Activated CD4-positive, alpha-beta T cell treated with anti-CD3 and anti-CD28 coated beads, Interleukin-2, Interleukin-4, amounts not matched to agents 100 ng/mL and 50 ng/mL, durations not matched to agents 16 hours and 8 hours (primary cell): ENCODE results near the gene POTEB2.
"Not testable (repeated sequence)": the region's sequence is repeated elsewhere in the genome, so short reads cannot be mapped to it uniquely, and the experiment has no call there.

Experiments used
- DNase-seq: peaks from one replicate; pipeline ENCODE4 v3.0.0-alpha.2; 2020; ENCODE audit warnings: low spot score

Gene POTEB2

GRCh38 chr15:20866214-20866613 is at the start of gene POTEB2:
Gene POTEB2, minus strand, starts transcription at chr15:20866314. Its CDS starts 33 bp downstream, at chr15:20866281.
- DNase-seq, result not testable (repeated sequence)

- DNase-seq, result not testable (repeated sequence)
These were observed 13.8 kb upstream of the POTEB2 start for GRCh38 chr15:20879916-20880315.

GRCh38 chr15:20878464-20878863 is 12.3 kb upstream of the POTEB2 start:
- not testable (repeated sequence) for DNase-seq

DNA sequence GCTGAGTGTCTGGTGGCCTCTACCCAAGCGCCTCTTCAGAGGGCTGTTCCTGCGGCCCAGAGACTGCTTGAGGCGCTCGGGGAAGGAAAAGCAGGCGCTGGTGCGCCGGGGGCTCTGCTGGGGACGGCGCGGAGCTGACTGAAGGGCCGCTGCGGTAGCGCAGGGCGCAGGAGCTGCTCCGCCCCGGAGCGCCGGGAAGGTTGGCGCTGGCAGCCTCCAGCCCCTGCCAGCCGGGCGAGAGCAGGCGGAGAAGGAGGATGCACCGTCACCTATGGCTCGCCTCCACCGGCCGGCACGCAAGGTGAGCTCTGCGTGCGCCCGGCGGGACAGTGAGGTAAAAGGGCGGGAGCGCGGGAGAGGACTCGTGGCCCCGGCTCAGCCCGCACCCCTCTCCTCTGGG is 11.7 kb upstream of the POTEB2 start:
- not testable (repeated sequence) for DNase-seq
